Mammary epithelial cell (primary cell): ENCODE data around the gene LRP1.

Experiments used
- EZH2 ChIP-seq: IDR thresholded peaks from 2 replicates; pipeline ENCODE4 v1.6.1; 2012; ENCODE audit warnings: low read length, inconsistent platforms, borderline replicate concordance
- TF ChIP-seq, protein P1 (sequence below), 2 donors: IDR thresholded peaks in 1 of 2; conservative IDR thresholded peaks in 1 of 2; 2 replicates each; pipeline ENCODE4 v1.5.1; 2011 to 2012; ENCODE audit warnings: inconsistent platforms in 2 of 2, low read length in 2 of 2, mild to moderate bottlenecking in 2 of 2, control low read depth in 1 of 2, low read depth in 1 of 2; ENCODE audit not compliant: insufficient read depth in 1 of 2; ENCODE audit errors: extremely low read depth in 1 of 2

DNA sequence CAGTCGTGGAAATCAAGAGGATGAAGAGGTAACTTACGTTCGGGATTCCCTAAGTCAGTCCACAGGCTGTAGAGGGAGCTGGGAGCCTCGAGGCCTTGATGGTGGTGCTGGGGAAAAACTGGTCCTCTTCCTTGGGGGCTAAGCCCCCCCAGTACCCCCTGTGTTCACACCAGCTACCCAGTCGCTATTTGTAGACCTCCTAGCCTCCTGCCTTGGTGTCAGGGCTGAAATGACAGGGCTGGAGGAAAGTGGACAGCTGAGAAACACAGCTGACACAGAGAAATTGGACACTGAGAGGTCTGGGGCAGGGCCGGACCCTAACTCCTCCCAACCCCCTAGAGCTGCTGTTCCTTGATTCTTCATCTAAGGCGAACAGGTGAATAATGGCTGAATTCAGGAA is 122.7 kb downstream of the LRP1 start, which contains the start of gene STAC3:
- TF ChIP-seq, protein P1, sequence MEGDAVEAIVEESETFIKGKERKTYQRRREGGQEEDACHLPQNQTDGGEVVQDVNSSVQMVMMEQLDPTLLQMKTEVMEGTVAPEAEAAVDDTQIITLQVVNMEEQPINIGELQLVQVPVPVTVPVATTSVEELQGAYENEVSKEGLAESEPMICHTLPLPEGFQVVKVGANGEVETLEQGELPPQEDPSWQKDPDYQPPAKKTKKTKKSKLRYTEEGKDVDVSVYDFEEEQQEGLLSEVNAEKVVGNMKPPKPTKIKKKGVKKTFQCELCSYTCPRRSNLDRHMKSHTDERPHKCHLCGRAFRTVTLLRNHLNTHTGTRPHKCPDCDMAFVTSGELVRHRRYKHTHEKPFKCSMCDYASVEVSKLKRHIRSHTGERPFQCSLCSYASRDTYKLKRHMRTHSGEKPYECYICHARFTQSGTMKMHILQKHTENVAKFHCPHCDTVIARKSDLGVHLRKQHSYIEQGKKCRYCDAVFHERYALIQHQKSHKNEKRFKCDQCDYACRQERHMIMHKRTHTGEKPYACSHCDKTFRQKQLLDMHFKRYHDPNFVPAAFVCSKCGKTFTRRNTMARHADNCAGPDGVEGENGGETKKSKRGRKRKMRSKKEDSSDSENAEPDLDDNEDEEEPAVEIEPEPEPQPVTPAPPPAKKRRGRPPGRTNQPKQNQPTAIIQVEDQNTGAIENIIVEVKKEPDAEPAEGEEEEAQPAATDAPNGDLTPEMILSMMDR (conservative IDR thresholded peaks at IDR 0.05 in 1 of 2, IDR thresholded peaks at IDR 0.05 in 1 of 2; ENCODE audit: extremely low read depth in 1 of 2, insufficient read depth in 1 of 2, low read depth in 1 of 2, low read length in 2 of 2) = no peak
- TF ChIP-seq EZH2 = no peak
